GM15510 (cell line): ENCODE data around the gene GTF3C2.

Experiments used
- POLR2A ChIP-seq: IDR thresholded peaks from 3 replicates; pipeline ENCODE4 v1.6.1; 2011; ENCODE audit warnings: borderline replicate concordance; ENCODE audit not compliant: insufficient read length; ENCODE audit errors: extremely low read depth

GTF3C2 gene

DNA sequence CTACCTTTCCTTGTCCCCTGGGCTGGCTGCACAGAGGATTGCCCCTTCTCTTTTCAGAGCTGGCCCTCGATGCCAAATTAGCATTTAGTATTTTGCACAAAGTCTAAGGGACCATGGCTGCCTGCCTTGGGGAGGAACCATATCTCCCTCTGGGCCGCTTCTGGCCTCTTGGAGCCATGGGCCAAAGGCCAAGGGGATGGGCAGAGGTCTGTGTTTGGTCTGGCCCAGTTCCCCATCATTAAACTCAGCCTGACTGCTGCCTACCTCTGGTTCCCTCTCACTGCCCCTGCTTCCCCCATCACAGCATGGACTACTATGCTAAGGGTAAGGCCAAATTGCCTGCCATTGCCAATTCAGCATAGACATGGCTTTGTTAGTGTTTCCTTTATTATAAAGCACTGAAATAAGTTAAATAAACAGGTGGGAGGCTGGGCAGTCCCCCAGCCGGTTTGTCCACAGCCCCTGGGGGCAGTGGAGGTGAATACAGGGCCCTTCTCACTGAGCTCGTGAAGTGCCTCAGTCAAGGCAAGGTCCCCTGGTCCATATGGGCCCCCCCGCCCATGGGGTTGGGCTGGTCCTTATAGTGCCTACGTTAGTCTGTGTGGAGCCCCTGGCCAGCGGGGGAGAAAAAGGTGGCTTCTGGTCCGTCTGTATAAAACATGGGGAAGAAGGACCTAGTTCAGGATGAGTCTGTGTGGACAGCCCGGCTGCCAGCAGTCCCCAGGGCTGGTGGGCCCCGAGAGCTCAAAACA, 20.5 kb upstream of the GTF3C2 start:
- peak; percentile 16 for TF ChIP-seq POLR2A

DNA sequence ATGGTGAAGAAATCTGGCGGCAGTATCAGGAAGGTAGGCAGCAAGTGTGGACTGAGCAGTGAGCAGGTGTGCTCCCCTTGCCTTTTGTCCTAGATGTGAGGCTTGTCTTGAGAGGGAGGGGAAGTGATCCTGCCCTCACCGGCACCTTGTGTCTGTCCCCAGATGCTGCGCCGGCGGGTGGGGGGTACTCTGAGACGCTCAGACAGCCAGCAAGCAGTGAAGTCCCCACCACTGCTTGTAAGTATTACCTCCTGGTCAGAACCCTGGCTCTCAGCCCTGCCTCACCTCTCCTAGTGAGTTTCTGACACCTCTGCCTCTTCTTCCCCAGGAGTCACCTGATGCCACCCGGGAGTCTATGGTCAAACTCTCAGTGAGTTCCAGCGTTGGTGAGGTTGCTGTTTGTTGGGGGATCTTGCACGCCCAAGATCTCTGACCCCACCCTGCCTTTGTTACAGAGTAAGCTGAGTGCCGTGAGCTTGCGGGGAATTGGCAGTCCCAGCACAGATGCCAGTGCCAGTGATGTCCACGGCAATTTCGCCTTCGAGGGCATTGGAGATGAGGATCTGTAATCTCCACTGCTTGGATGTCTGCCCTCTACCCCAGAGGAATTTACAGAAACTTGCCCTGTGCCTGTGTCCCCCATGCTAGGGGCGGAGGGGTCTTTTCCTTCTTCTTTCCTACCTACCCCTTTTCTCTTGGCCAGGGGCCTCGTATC, 19.7 kb upstream of the GTF3C2 start:
- TF ChIP-seq POLR2A: no peak

DNA sequence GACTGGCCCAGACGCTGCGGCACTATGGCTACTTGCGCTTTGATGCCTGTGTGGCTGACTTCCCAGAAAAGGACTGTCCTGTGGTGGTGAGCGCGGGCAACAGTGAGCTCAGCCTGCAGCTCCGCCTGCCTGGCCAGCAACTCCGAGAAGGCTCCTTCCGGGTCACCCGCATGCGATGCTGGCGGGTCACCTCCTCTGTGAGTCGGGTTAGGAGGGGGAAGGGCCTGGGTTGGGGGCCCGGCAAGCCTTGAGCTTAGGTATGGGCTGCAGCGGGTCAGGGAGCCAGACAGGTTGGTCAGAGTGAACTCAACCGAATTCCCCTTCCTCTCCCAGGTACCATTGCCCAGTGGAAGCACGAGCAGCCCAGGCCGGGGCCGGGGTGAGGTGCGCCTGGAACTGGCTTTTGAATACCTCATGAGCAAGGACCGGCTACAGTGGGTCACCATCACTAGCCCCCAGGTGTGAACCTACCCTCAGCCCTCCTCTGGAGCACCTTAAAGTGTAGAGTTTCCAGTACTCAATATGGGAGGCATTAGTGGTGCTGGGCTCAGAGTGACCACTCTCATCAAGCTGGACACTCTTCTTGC, 19.0 kb upstream of the GTF3C2 start:
- TF ChIP-seq POLR2A: no peak

DNA sequence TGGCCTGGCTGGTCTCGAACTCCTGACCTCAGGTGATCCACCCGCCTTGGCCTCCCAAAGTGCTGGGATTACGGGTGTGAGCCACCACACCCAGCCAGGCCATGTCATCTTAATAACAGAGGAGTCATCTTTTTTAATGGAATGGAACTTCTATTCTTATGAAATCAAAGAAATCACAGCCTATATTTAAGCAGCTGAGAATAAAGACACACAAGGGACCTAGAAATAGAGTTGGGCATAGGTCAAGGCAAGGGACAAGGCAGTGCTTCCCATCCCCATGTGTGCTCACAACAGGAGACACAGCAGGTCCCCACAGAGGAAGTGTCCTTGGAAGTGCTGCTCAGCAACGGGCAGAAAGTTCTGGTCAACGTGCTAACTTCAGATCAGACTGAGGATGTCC, 17.0 kb upstream of the GTF3C2 start:
- no peak for TF ChIP-seq POLR2A

DNA sequence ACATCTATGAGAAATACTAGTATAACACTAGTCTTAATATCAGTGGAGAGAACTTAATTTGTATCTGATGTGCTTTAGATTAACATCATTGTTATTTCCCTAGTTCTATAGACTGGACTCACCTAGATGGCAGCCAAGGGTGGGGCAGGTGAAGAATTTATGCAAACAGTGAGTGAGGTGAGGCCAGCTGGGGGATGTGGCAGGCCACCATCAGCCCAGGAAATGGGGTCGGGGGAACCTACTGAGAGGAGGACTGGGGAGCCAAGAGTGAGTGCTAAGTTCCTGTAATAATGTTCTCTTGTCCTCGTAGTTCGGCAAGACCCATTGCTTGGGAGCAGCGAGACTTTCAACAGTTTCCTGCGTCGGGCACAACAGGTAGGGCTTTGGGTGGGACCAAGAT, 16.4 kb upstream of the GTF3C2 start:
- no peak for TF ChIP-seq POLR2A

DNA sequence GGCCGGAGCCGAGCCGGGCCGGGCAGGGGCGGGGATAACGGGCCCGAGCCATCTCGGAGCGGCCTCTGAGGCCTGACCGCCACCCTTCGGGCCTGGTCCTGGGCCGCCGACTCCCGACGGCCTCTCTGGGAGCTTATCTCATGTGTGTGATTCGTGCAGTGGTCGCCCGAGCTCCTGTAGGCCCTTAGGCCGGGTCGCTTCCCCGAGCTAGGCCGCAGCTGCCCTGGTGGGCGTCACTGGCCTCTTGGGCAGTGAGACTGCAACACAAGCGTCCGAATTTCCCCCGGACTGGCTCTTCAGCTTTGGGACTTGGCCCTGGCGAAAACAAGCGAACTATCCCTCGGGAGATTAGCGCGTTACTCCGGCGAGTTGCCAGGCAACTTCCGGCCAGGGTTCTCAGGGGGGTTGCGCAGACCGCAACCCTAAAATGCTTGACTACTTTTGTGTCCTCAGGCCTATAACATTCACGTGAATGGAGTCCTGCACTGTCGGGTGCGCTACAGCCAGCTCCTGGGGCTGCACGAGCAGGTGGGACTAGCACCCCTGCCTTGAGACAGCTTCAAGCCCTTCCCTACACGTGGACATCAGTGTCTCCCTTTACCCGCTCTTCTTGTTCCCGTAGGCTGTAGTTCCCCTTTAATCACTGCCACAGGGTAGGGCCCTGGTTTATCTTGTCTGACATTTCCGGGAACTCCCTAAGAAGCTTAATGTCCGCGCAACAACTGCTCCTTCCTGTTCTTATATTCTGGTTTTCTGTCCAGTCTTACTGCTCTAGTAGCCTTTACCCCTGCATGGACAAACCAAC, 14.5 kb upstream of the GTF3C2 start:
- TF ChIP-seq POLR2A: peak; percentile 46

DNA sequence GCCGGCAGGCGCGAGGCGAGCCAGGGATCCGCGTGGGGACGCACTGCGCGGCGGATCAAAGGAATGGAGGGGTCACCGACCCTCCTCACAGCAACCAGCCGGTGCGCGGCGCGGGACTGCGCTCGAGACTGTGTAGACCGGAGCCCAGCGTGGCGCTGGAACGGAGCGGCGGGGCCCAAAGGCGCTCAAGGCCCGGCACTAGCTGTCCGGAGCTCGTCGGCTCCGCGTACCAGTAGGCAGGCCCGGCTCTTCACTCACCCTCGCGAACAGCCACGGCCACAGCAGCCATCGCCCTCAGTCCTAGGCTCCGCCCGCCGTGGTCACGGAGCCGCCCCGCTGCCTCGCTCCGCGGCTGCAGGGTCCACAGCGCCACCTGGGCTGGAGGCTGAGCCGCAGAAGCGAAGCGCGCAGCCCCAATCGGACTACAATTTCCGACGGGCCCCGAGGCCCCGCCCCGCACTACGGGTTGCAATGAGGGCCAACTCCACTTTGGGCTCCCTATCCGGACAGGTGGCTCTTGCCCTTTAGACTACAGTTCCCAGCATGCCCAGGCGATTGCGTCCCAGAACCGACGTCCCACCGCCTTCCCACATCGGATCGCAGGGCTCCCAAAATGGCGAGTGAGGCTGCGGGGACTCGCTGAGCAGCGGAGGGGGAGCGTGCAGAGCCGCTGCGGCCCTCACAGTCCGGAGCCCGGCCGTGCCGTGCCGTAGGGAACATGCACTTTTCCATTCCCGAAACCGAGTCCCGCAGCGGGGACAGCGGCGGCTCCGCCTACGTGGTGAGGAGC, 13.7 kb upstream of the GTF3C2 start, which contains the start of the genes EIF2B4 and SNX17:
Gene EIF2B4, minus strand, starts transcription at position 313 of the 790 bp plus-strand sequence. Its CDS starts 24 bp downstream, at position 289.
Gene SNX17, plus strand, starts transcription at position 591 of the 790 bp plus-strand sequence. Its CDS starts 128 bp downstream, at position 719.
- TF ChIP-seq POLR2A: peak; percentile 81

DNA sequence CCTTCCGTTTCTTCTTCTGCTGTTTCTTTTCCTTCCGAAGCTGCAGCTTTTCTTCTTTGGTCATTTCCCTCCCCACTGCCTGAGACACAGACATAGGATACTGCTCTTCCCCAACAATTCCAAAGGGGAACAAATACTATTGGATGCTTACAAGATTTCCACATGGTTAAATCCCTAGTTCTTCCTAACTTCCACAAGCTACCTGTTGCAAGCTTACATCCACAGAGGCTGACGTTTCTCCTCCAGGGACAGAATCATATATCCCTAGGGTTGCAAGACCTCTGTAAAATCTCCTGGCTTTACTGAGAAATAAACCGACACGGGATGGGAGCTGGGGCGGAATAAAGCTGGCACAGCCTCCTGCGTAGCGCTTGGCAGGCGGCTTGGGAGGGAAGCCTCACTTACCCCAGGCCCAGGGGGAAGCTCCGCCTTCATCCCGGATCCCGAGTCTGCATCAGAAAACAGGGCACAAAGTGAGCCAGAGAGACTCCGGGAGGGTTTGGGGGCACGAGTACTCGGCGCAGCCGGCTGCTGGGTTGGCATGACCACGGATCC, 13.0 kb upstream of the GTF3C2 start:
- TF ChIP-seq POLR2A: no peak

DNA sequence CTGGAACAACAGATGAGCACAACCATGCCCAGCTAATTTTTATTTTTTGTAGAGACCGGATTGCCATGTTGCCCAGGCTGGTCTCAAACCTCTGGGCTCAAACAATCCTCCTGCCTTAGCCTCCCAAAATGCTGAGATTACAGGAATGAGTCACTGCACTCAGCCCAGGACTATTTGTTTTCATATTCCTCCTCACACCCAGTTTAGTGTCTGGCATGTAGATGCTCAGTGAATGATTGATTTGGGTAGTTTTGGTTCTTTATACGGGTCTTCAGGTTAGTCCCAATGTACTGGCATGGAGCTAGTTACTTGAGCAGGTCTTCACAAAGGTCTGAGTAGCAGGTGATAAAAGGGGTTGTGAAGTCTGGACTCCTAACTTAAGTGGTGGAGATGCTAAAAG, 7.4 kb upstream of the GTF3C2 start:
- no peak for TF ChIP-seq POLR2A

DNA sequence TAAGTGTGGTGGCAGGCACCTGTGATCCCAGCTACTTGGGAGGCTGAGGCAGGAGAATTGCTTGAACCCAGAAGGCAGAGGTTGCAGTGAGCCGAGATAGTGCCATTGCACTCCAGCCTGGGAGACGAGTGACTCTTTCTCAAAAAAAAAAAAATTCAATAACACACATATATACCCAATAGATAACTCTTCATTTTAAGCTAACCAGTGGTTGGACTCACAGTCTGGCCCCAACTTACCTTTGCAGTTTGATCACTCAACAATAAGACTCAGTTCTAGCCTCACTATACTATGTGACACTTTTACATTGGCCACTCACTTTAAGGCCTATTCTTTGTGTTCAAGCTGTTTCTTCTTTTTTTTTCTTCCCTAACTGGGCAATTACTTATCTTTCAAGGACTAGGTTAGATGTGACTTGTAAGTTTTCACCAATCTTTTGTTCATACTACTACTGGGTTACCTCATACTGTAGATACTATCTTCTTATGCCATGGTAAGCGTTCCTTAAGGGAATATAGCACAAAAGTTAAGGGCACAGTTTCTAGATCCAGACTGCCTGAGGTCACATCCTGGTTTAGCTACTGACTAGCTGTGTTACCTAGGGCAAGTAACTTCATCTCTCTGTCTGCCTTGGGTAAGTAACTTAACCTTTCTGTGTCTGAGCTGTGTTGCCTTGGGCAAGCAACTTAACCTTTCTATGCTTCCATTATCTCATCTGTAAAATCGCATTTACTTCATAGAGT, 6.3 kb upstream of the GTF3C2 start:
- no peak for TF ChIP-seq POLR2A

DNA sequence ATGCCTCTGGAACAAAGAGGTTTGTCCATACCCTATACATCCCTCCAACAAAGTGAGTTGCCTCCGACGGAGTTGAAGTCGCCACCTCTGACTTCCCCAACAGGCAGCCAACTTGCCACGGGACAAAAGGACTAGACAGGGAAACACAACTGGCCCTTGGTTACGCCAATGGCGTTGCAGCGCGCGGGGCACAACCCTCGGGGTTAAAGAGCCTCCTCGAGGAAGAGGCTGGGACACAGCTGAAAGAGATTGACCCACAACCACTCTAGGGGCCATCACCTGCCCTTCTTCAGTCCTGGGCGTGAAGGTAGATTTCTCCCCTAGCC, 545 bp downstream of the GTF3C2 start:
- no peak for TF ChIP-seq POLR2A

DNA sequence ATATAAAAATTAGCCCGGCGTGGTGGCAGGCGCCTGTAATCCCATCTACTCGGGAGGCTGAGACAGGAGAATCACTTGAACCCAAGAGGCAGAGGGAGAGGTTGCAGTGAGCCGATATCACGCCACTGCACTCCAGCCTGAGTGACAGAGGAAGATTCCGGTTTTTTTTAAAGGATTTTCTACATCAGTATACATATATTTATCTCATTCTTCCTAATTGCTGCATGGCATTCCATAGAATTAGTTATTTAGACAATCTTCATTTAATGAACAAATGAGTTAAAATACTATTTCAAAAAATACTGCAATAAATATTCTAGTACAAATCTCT, 2.0 kb downstream of the GTF3C2 start:
- TF ChIP-seq POLR2A: no peak
